K562 (cell line): ENCODE data around the gene PIK3CD. TPM values are rescaled to one million over a fixed set of nuclear protein-coding genes. Genes with fewer than 3 reads are reported as not detected.
A peak's percentile ranks its signal among the peaks of the same experiment; 100 is the strongest.

ENCODE experiments used
- ATAC-seq: fragments of 200-7000 bp; cut with Tn5 transposase; 3 replicates; pipeline ENCODE4 v1.9.1; 2020; ENCODE audit warnings: moderate library complexity
- BruUV-seq: library from RNA; stranded (reverse); fragments of 400-500 nt; replicated peaks from 2 replicates; lab custom pipeline; 2021; lab: Mats Ljungman, UMichigan
- CTCF ChIA-PET: fragments of 300-600 bp; formaldehyde crosslinking; extraction: SDS; loops from one replicate; lab custom pipeline; 2021; ENCODE audit warnings: low intra/inter-chr PET ratio; lab: Yijun Ruan, JAX
- POLR2A ChIA-PET: fragments of 300-600, 350-650 bp; sonication (Branson Sonifier 250); formaldehyde crosslinking; extraction: SDS; loops from one replicate; lab custom pipeline; 2021; ENCODE audit warnings: antibody characterized with exemption, inconsistent platforms; lab: Yijun Ruan, JAX
- DNase-seq, 4 experiments: peaks; one replicate each; pipeline versions ENCODE4 v3.0.0 to v3.0.0-alpha.2; 2011 to 2018; ENCODE audit warnings: low spot score in 3 of 4, mixed read lengths in 3 of 4; ENCODE audit errors: extremely low read depth in 1 of 4
- FAIRE-seq: peaks from 2 replicates; lab custom pipeline; 2011; peaks lifted over from hg19 to GRCh38; lab: Jason Lieb, UNC
- H2AFZ ChIP-seq: 2 replicates; pipeline ENCODE4 v1.6.0; 2011; ENCODE audit warnings: low read depth, low read length, control low read depth, inconsistent platforms
- H3K27ac ChIP-seq: fragments of 200-600 bp; 3 replicates; pipeline ENCODE4 v1.8.0; 2011; ENCODE audit warnings: low read depth, mild to moderate bottlenecking, control low read depth, inconsistent platforms, low read length, moderate library complexity, mixed read lengths; ENCODE audit errors: extremely low read depth
- H3K27me3 ChIP-seq, 2 experiments: fragments of 300-600 bp in 1 of 2; 2 replicates in 1 of 2; 3 replicates in 1 of 2; pipeline versions ENCODE4 v1.6.0 to v1.8.0; 2011; ENCODE audit warnings: inconsistent platforms in 2 of 2, low read length in 2 of 2, mild to moderate bottlenecking in 1 of 2, mixed read lengths in 1 of 2, moderate library complexity in 1 of 2; ENCODE audit not compliant: control insufficient read depth in 2 of 2, insufficient read depth in 2 of 2
- H3K36me3 ChIP-seq: fragments of 300-600 bp; 3 replicates; pipeline ENCODE4 v1.8.0; 2011; ENCODE audit warnings: mild to moderate bottlenecking, low read length, inconsistent platforms; ENCODE audit not compliant: control insufficient read depth, insufficient read depth
- H3K4me1 ChIP-seq, 2 experiments: fragments of 200-600 bp in 1 of 2; replicated peaks in 1 of 2; 2 replicates in 1 of 2; 3 replicates in 1 of 2; pipeline versions ENCODE4 v1.5.1 to v1.8.0; 2011; ENCODE audit warnings: inconsistent platforms in 2 of 2, low read length in 2 of 2, mild to moderate bottlenecking in 1 of 2, mixed read lengths in 1 of 2, moderate library complexity in 1 of 2; ENCODE audit not compliant: control insufficient read depth in 2 of 2, insufficient read depth in 2 of 2
- H3K4me2 ChIP-seq: 2 replicates; pipeline ENCODE4 v1.6.1; 2011; ENCODE audit warnings: low read length, control low read depth, inconsistent platforms, mixed read lengths; ENCODE audit not compliant: insufficient read depth
- H3K4me3 ChIP-seq: fragments of 200-600 bp; sonication (generic), shearing (Covaris generic); 2 replicates; pipeline ENCODE4 v1.5.1; 2016; ENCODE audit warnings: control low read depth, inconsistent platforms
- H3K79me2 ChIP-seq: fragments of 200-600 bp; 3 replicates; pipeline ENCODE4 v1.8.0; 2011; ENCODE audit warnings: low read length, inconsistent platforms; ENCODE audit not compliant: control insufficient read depth, insufficient read depth
- H3K9ac ChIP-seq, 2 experiments: 2 replicates each; pipeline versions ENCODE4 v1.6.0 to v1.6.1; 2011; ENCODE audit warnings: low read depth in 2 of 2, low read length in 2 of 2, control low read depth in 1 of 2, inconsistent platforms in 1 of 2, mild to moderate bottlenecking in 1 of 2, mixed read lengths in 1 of 2; ENCODE audit not compliant: insufficient read depth in 1 of 2
- H3K9me1 ChIP-seq: one replicate; pipeline ENCODE4 v1.6.0; 2011; ENCODE audit warnings: inconsistent platforms, mild to moderate bottlenecking, low read length, moderate library complexity; ENCODE audit not compliant: control insufficient read depth, insufficient read depth
- H3K9me3 ChIP-seq: replicated peaks from 2 replicates; pipeline ENCODE4 v1.5.1; 2011; ENCODE audit warnings: low read depth, low read length, inconsistent platforms; ENCODE audit not compliant: control insufficient read depth, insufficient read depth
- H4K20me1 ChIP-seq: replicated peaks from 2 replicates; pipeline ENCODE4 v1.6.1; 2011; ENCODE audit warnings: low read length, inconsistent platforms, mixed read lengths; ENCODE audit not compliant: control insufficient read depth, insufficient read depth
- ARID2 ChIP-seq: fragments of 450-650 bp; IDR thresholded peaks from 2 replicates; pipeline ENCODE4 v1.6.1; 2017; ENCODE audit warnings: antibody characterized with exemption, mild to moderate bottlenecking
- DEAF1 ChIP-seq: fragments of 450-650 bp; formaldehyde crosslinking; IDR thresholded peaks from 2 replicates; pipeline ENCODE4 v1.4.0; 2020; ENCODE audit warnings: mild to moderate bottlenecking, moderate library complexity
- EGR1 ChIP-seq: fragments of 450-650 bp; conservative IDR thresholded peaks from 2 replicates; pipeline ENCODE4 v1.6.1; 2017; ENCODE audit warnings: mild to moderate bottlenecking
- ELK1 ChIP-seq: sonication (generic); formaldehyde crosslinking; IDR thresholded peaks from 2 replicates; pipeline ENCODE4 v1.8.1; 2022; ENCODE audit warnings: missing genetic modification reagents
- PRDM10 ChIP-seq: fragments of 450-650 bp; IDR thresholded peaks from 2 replicates; pipeline ENCODE4 v1.6.1; 2018; ENCODE audit not compliant: partially characterized antibody
- RNF2 ChIP-seq: sonication (generic); IDR thresholded peaks from 2 replicates; pipeline ENCODE4 v1.6.1; 2016
- ZBTB26 ChIP-seq: fragments of 450-650 bp; formaldehyde crosslinking; IDR thresholded peaks from 2 replicates; pipeline ENCODE4 v1.4.0; 2022; ENCODE audit warnings: missing genetic modification characterization
- ZNF444 ChIP-seq: fragments of 250-450 bp; sonication (Bioruptor Pico); IDR thresholded peaks from 2 replicates; pipeline ENCODE4 v1.4.0; 2020; ENCODE audit warnings: mild to moderate bottlenecking, moderate library complexity
- WGBS: fragments of 100-300 bp; shearing (Covaris generic); methylation state at CpG from one replicate; pipeline ENCODE4 v1.1.6; 2016; ENCODE audit warnings: low coverage, mixed read lengths; ENCODE audit not compliant: insufficient coverage; ENCODE audit errors: missing lambda C conversion rate; 5-methylcytosine and 5-hydroxymethylcytosine counted together
- in situ Hi-C: fragments of 300-500 bp; cut with MboI; formaldehyde crosslinking; loops from 4 replicates; pipeline ENCODE4 v1.15.0; 2018; ENCODE audit warnings: inconsistent platforms, mixed read lengths
- intact Hi-C: fragments of 100-400 bp; cut with micrococcal nuclease; formaldehyde crosslinking; loops from 2 replicates; pipeline ENCODE4 v1.14.2; 2022
- polyA plus RNA-seq, 8 experiments: library from polyadenylated mRNA; depleted of rRNA in 4 of 8; stranded (reverse) in 5 of 8; unstranded in 3 of 8; fragments of >200 nt; fragmentation: Nextera tagmentation in 2 of 8; fragmentation: Illumina TruSeq in 1 of 8; extraction: Ambion mirVana in 2 of 8; extraction: Trizol in 1 of 8; gene quantifications; 2 replicates each; pipeline versions ENCODE4 v1.2.1 to v1.2.3, GENCODE V29; 2011 to 2014; ENCODE audit warnings: inconsistent platforms in 1 of 8, missing spikeins in 1 of 8
- total RNA-seq, 7 experiments: library from RNA; depleted of rRNA in 6 of 7; stranded (reverse); fragments of >200 nt in 6 of 7; fragmentation: Illumina TruSeq in 2 of 7; extraction: Trizol in 2 of 7; gene quantifications; 2 replicates each; pipeline versions ENCODE4 v1.2.1 to v1.2.3, GENCODE V29; 2011 to 2021; ENCODE audit warnings: low replicate concordance in 1 of 7

Gene PIK3CD
- total and polyA plus RNA-seq, 9 of the 15 experiments (the other 6 are each of a cell fraction or from before 2014, with no cell fraction given): 1.8 to 20.8 (median 7.2) TPM

- Histone ChIP-seq H3K9me3 (no peaks in the 10 kb centered on the region), H3K27ac (no peak overlapping the region), H3K4me1 (peaks cover 11 to 16% of the 10 kb centered on the region in 2 experiments; a peak in 4 of 5 replicates), H3K4me2 (no peak overlapping the region), H3K4me3 (no peak overlapping the region), H3K36me3 (no peaks in the 10 kb centered on the region), H3K79me2 (no peaks in the 10 kb centered on the region), H3K9me1 (no peaks in the 10 kb centered on the region), H3K27me3 (no peaks in the 10 kb centered on the region), H4K20me1 (no peaks in the 10 kb centered on the region), H2AFZ (no peak overlapping the region), H3K9ac (no peak overlapping the region)
- BruUV-seq: no TSS peak
- ChIA-PET CTCF (interaction anchor here (0.6 kb wide), 1 partner anchor 758 kb away, joined by 4 read pairs; no protein-coding TSS in a partner anchor), POLR2A (interaction anchor here (0.7 to 1.0 kb wide), 3 partner anchors 9 to 148 kb away, joined by 3 read pairs; no protein-coding TSS in a partner anchor)
- intact Hi-C loops: no loop called here
- FAIRE-seq (no peak), ATAC-seq (no peak; the same call in 2 of the 3 replicates), DNase-seq (no peak)
- in situ Hi-C loops: no loop called here
- TF ChIP-seq EGR1 (peak; percentile 29; the same call in 1 of the 2 replicates), DEAF1 (no peak), RNF2 (no peak), ZNF444 (CRISPR knock-in tag) (no peak), ELK1 (CRISPR knock-in tag) (no peak), ARID2 (no peak), PRDM10 (peak; percentile 70), ZBTB26 (no peak)
- 63% methylated on average over 2 of the region's 2 CpGs for WGBS
Measured at GRCh38 chr1:9763914-9764313, 112.4 kb downstream of the PIK3CD start.
